GM10248 (cell line): ENCODE results near the gene VPS25.

Experiments used
- CTCF ChIA-PET: fragments of 300-600 bp; sonication (Branson Sonifier 250); formaldehyde crosslinking; extraction: SDS; loops from one replicate; lab custom pipeline; 2021; ENCODE audit warnings: antibody characterized with exemption; lab: Yijun Ruan, JAX
- POLR2A ChIA-PET: fragments of 350-650 bp; sonication (Branson Sonifier 250); formaldehyde crosslinking; extraction: SDS; loops from one replicate; lab custom pipeline; 2020; ENCODE audit warnings: antibody characterized with exemption; lab: Yijun Ruan, JAX
- DNase-seq: peaks from one replicate; pipeline ENCODE4 v3.0.0; 2012; ENCODE audit errors: extremely low spot score
- CTCF ChIP-seq: IDR thresholded peaks from 2 replicates; pipeline ENCODE4 v1.5.1; 2012; ENCODE audit warnings: mild to moderate bottlenecking, low read depth; ENCODE audit errors: extremely low read depth, missing control alignments, control extremely low read depth

The VPS25 gene

GRCh38 chr17:42814633-42815399, 41.6 kb downstream of the VPS25 start:
- CTCF ChIA-PET = interaction anchor here (1.2 to 2.8 kb wide), 4 partner anchors 10 to 579 kb away, joined by 3 to 19 read pairs (median 6); partner anchors contain the start of gene BECN1

GRCh38 chr17:42817866-42818265, 44.6 kb downstream of the VPS25 start:
- CTCF ChIA-PET = interaction anchor here (1.0 to 5.4 kb wide), 7 partner anchors 11 to 213 kb away, joined by 3 to 37 read pairs (median 4); partner anchors contain the start of genes COA3, PSME3, PTGES3L and RUNDC1
- no peak for DNase-seq
- no peak for TF ChIP-seq CTCF
- POLR2A ChIA-PET = interaction anchor here (0.6 kb wide), 1 partner anchor 93 kb away, joined by 3 read pairs; no protein-coding TSS in a partner anchor

More at GRCh38 chr17:42814633-42815399, 41.6 kb downstream of the VPS25 start:
- no peak for TF ChIP-seq CTCF
- POLR2A ChIA-PET = no interaction called here
- no peak for DNase-seq

GRCh38 chr17:42818379-42818778, 45.1 kb downstream of the VPS25 start:
- TF ChIP-seq CTCF = no peak
- CTCF ChIA-PET = interaction anchor here (0.5 to 5.4 kb wide), 12 partner anchors 12 to 533 kb away, joined by 3 to 37 read pairs (median 4); partner anchors contain the start of genes COA3, PSMC3IP, PSME3 and PTGES3L
- no peak for DNase-seq
- POLR2A ChIA-PET = interaction anchor here (0.6 kb wide), 1 partner anchor 93 kb away, joined by 3 read pairs; no protein-coding TSS in a partner anchor

- CTCF ChIA-PET = interaction anchor here (0.8 to 6.6 kb wide), 22 partner anchors 9 to 242 kb away, joined by 3 to 80 read pairs (median 4); partner anchors contain the start of genes COA3, PSMC3IP, PSME3 and RPL27
- peak; percentile 62 for DNase-seq
- POLR2A ChIA-PET = no interaction called here
- peak; percentile 72 for TF ChIP-seq CTCF
These were observed 46.8 kb downstream of the VPS25 start for GRCh38 chr17:42819939-42820535.

- no peak for DNase-seq
- ChIA-PET CTCF (interaction anchor here (1.1 to 6.6 kb wide), 13 partner anchors 11 to 243 kb away, joined by 3 to 80 read pairs (median 6); partner anchors contain the start of genes COA3, PSME3, RPL27 and WNK4), POLR2A (no interaction called here)
- no peak for TF ChIP-seq CTCF
These were observed 47.9 kb downstream of the VPS25 start for GRCh38 chr17:42821176-42821575.

- CTCF ChIA-PET = no interaction called here
- DNase-seq = no peak
- POLR2A ChIA-PET = no interaction called here
- TF ChIP-seq CTCF = no peak
These were observed 54.2 kb downstream of the VPS25 start for GRCh38 chr17:42827472-42827871.
